GM19193 (cell line): ENCODE measurements around the gene HOXD1.

ENCODE experiments used
- POLR2A ChIP-seq: IDR thresholded peaks from 4 replicates; pipeline ENCODE4 v1.6.1; 2011; ENCODE audit not compliant: insufficient read depth, insufficient read length; ENCODE audit errors: extremely low read depth

Gene HOXD1

GRCh38 chr2:176149939-176150583 lies 38.4 kb upstream of the HOXD1 start:
- TF ChIP-seq POLR2A: no peak

DNA sequence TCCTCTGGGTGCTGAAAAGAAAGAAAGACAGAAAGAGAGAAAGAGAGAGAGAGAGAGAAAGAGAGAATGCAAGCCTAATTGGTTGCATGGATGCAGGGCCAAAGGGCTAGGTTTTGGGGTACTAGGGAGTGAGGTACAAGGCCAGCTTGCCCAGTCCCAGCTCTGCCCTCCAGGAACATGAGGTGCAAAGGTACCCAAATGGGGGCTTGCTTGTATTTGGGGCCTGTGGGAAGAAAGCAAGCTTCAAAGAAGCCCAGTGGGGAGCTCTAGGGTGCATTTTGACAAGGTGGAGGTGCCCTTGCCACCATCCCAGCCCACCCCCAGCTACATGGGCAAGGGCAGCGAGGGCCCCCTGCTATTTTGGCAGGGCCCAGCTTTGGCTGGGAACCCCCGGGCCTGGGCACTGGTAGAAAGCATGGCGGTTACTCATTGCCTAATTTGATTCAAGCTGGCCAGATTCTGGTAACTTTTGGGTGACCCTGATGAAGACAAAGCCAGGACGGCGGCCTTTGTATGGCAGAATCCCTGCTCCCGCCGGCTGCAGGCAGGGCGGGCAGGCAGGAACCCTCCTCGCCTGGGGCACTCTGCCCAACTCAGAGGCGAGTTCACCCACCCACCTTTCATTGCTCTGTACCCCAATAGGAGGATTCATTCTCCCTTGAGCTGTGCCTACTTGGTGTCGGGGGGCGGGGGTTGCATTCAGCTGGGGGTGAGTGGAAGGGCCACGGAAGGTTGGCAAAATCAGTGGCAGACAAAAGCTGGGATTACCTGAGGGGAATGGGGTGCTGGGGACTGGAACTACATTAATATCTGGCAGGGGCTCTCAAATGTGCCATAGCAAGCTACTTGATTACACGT lies 37.7 kb upstream of the HOXD1 start:
- no peak for TF ChIP-seq POLR2A

GRCh38 chr2:176151442-176152287 lies 36.8 kb upstream of the HOXD1 start, which contains the start of gene HOXD4:
HOXD4 (plus strand) TSS chr2:176151550; CDS start chr2:176151634, 84 bp downstream.
- TF ChIP-seq POLR2A: no peak

GRCh38 chr2:176152350-176153181 lies 35.9 kb upstream of the HOXD1 start:
- TF ChIP-seq POLR2A: no peak

- no peak for TF ChIP-seq POLR2A
Observed at GRCh38 chr2:176154576-176155252, 33.8 kb upstream of the HOXD1 start.

DNA sequence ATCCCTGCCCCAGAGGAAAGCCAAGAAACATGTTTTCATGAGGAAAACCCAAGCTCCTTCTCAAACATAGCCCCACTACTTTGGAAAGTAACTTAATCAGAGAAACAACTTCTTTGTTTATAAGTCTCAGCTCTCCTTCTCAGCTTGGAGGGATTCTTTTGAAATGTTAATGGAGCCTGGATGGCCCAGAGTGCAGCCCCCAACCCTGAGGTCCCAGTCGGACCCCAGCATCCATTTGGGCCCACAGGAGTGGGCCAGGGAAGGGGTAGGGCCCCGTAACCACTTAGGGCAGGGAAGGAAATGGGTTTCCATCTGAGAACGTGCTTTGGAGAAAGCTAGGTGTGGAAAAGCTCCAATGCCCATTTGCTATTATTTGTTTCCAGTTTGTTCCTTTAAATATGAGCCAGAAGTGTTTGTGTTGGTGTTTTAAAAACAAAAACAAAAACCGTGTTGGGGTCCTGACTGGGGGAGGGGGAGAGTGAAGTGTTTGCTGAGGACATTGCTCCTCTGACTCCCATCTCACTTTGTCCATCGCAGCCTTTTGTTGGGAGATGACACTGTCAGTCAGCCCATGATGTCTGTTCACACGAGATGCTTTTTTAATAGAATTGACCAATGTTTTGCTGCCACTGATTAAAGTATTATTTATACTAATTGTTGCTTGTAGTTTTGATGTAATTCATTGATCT lies 33.0 kb upstream of the HOXD1 start:
- TF ChIP-seq POLR2A: no peak

- TF ChIP-seq POLR2A: no peak
Observed at GRCh38 chr2:176156301-176156806, 32.1 kb upstream of the HOXD1 start.

GRCh38 chr2:176156807-176157498 lies 31.5 kb upstream of the HOXD1 start, which contains the start of gene HOXD3:
HOXD3 (plus strand) TSS chr2:176157307; CDS start chr2:176169115, 11,808 bp downstream.
- no peak for TF ChIP-seq POLR2A

- TF ChIP-seq POLR2A: no peak
Observed at GRCh38 chr2:176157499-176158185, 30.8 kb upstream of the HOXD1 start.

DNA sequence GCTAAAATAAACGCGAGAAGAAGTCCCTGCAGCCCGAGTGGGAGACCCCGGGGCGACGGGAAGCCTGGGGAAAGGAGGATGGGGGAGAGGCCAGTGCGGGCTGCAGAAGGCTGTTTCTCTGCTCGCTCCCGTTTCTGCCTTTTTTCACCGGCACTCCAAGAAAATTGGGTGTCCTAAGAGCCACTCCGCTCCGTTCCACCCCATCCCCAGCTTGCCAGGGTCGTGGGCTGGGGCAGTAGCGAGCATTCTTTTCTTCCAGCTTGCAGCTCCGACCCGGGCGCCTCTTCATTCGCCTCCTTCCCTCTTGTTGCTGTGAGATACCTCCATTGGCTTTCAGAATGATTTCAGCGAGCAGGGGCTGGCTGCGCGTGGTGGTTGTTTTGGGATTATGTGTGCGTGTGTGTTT lies 30.3 kb upstream of the HOXD1 start:
- no peak for TF ChIP-seq POLR2A

- TF ChIP-seq POLR2A: no peak
Observed at GRCh38 chr2:176158855-176159662, 29.4 kb upstream of the HOXD1 start.

DNA sequence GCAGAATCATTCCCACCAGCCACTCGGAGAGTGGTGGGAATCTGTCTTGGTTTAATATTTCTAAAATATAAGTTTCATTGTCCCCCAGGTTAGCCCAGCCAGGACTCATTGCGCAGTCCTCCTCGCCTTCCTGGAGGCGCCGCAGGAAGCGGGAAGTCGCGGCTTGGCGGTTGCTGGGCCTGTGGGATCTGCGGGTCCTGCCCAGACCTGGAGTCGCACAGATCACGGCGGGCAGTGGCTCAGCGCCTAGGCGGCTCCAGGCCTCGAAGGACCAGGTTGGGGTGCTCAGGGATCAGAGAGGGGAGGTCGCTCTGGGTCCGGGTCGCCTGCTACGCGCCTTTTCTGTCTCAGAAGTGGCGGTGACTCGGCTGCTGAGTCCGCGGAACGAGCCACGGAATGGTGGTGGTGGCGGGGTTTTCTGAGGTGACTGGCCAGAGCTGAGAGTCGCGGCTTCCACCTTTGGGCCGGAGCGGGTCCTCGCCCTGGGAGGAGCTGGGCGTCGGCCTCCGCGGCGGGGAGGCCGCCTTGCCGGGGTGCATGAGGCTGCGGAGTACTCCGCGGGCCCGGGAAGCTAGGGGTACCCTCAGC lies 28.7 kb upstream of the HOXD1 start:
- no peak for TF ChIP-seq POLR2A
